Activated naive CD8-positive, alpha-beta T cell (primary cell): ENCODE measurements around the gene MOCS3.

Experiments
- H3K27ac Mint-ChIP-seq: one replicate; pipeline ENCODE4 v1.8.0; 2021; ENCODE audit warnings: mixed read lengths
- H3K27me3 Mint-ChIP-seq: one replicate; pipeline ENCODE4 v1.8.0; 2021; ENCODE audit warnings: mixed read lengths
- H3K36me3 Mint-ChIP-seq: one replicate; pipeline ENCODE4 v1.8.0; 2021; ENCODE audit warnings: mixed read lengths
- H3K4me1 Mint-ChIP-seq: one replicate; pipeline ENCODE4 v1.8.0; 2021; ENCODE audit warnings: low read depth, mixed read lengths
- H3K4me3 Mint-ChIP-seq: one replicate; pipeline ENCODE4 v1.8.0; 2021; ENCODE audit warnings: mild to moderate bottlenecking, mixed read lengths
- H3K9me3 Mint-ChIP-seq: one replicate; pipeline ENCODE4 v1.8.0; 2021; ENCODE audit warnings: low read depth, mixed read lengths

MOCS3 gene

DNA sequence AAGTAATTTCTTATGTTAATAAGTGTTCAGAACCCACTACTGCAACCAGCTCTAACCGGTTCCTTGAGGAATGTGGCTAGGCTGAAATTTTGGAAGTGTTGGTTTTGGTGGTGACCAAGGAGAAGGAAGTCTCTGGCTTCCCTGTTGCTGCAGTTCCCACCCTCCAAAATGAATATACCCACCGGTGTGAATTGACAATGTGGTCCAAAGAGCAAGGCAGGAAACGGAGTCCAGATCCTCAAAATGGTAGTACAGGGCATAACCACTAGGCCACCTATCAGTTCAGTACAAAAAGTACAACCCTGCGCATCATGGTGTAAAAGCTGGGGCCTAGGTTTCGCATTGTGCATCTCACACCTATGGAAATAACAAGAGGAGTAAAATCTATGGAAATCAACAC, 30.1 kb upstream of the MOCS3 start:
- Mint-ChIP-seq H3K9me3 (no peaks in the 10 kb centered on the region), H3K27ac (peak overlapping the region; percentile 46), H3K4me1 (peaks cover 72% of the 10 kb centered on the region), H3K27me3 (no peaks in the 10 kb centered on the region), H3K36me3 (peaks cover 15% of the 10 kb centered on the region), H3K4me3 (peak overlapping the region; percentile 90)

DNA sequence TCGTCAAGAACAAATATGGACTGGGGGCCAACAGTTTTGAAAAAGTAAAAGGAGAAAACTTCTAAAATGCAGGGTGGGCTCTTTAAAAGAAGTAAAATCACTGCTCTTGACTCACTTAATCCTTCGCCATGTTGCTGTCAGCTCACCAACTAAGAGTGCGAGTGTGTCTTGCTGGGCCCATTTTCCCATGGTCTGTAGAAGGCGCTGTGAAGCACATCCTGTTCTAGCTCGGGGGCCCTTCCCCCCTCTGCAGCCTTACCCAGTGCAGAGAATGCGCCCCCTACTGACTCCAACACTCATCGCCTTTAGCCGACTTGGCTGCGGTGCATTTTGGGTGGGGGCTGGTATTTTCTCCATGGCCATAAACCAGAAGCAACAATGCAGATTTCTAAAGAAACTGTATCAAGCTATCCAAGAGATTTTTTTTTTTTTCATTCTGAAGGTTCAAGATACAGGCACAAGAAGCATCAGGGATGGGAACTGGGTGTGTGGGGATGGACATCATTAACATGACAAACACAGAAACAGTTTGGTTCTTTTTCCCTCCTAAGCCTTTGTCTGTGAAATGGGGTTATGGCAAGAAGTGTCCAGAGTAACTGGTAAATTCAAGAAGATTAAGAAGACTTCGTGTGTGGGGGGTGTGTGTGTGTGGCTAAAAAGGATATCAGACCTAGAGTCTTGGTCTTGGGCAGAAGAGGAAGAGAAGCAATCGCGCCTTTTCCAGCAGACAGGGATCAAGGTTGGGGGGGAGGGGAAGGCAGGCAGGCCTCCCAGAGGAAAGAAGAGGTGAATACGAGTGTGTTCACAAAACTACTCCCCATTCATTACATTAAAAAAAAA, 29.1 kb upstream of the MOCS3 start:
- peaks cover 15% of the 10 kb centered on the region for H3K36me3 Mint-ChIP-seq
- H3K27me3 Mint-ChIP-seq = no peaks in the 10 kb centered on the region
- H3K4me3 Mint-ChIP-seq = peak overlapping the region; percentile 90
- H3K4me1 Mint-ChIP-seq = peaks cover 62% of the 10 kb centered on the region
- peak overlapping the region; percentile 92 for H3K27ac Mint-ChIP-seq
- H3K9me3 Mint-ChIP-seq = no peaks in the 10 kb centered on the region

DNA sequence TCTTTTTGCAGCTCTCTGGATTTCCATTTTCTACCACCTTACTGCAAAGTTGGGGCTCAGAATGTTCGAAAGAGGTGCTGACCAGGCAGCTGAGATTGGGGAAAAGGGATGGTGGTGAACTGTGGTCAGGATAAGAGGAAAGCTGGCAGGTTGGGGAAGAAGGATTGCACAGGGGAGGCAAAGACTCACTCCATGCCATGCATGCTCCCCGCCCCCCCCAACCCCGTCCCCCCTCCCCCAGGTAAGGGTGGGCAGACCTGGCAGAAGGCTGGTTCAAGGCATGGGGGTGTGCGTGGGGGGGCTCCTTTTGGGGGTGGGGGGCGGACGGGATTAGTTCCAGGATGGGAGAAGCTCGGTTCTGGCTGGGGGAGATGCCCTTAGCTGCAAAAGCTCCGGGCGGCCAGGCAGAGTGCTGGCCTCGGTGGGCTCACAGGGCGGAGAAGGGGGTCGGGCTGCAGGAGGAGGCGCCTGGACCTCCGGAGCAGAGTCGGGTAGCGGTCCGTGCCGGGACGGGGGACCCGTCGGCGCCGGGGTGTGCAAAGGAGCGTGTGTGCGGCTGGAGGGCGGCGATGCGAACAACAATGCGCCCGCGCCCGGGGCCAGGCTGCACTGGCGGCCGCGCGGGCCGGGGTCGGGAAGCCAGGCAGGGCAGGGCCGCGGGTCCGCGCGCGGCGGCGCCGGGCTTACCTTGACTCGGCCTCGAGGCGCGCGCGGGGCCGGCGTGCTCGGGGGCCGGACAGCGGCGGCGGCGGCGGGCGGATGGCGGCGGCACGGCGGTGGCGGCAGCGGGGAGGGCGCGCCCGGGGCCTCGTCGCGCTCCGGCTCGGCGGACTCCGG, 28.3 kb upstream of the MOCS3 start:
- no peaks in the 10 kb centered on the region for H3K27me3 Mint-ChIP-seq
- H3K27ac Mint-ChIP-seq = peak overlapping the region; percentile 92
- H3K4me3 Mint-ChIP-seq = peak overlapping the region; percentile 90
- no peaks in the 10 kb centered on the region for H3K9me3 Mint-ChIP-seq
- H3K4me1 Mint-ChIP-seq = peaks cover 54% of the 10 kb centered on the region
- peaks cover 12% of the 10 kb centered on the region for H3K36me3 Mint-ChIP-seq

DNA sequence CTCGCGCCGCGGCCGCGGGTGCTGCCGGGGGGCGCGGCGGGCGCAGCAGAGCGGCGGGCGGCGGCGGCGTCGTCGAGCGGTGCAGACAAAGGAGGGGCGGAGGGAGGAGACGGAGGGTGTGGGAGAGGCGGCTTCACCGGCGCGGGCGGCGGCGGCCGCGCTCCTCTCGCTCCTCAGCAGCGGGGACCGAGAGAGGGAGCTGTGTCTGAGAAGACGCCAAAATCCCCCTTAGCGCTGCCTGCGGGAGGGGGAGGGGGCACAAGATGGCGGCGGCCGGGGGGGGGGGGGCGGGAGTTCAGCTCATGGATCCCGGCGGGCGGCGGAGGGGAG, 27.7 kb upstream of the MOCS3 start:
- Mint-ChIP-seq H3K4me3 (peak overlapping the region; percentile 78), H3K4me1 (peaks cover 48% of the 10 kb centered on the region), H3K36me3 (peaks cover 12% of the 10 kb centered on the region), H3K9me3 (no peaks in the 10 kb centered on the region), H3K27me3 (no peaks in the 10 kb centered on the region), H3K27ac (peak overlapping the region; percentile 86)

DNA sequence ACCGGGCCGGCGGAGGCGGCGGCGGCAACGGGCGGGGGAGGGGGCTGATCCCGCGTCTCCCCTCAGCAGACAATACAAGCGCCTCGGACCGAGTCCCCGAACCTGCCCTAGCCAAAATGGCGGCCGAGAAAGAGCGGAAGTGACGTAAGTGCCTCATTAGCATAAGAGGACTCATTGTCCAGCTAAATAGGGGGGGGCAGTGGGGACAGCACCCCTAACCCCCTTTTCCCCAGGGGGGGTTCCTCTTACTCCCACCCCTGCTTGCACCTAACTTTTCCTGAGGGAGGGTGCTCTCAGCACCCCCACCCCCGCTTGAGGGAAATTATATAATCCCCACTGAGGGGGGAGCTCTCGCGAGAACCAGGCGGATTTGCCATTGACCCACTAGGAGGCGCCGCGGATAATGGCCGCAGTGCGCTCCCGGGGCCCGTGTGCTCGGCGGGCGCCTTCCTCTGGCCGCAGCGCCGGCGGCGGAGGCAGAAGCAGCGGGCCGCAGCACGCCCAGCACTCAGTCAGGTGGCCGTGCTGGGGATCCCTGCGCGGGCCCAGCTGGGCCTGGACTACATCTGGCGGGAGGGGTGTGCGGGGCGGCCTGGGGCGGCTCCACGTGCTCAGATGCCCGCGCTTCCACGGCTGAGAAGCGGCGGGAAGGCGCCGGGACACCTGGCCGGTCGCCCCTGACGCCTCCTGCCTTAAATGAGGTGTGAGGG, 27.2 kb upstream of the MOCS3 start, which contains the start of gene ADNP:
Gene ADNP, minus strand, starts transcription at position 132 of the 710 bp plus-strand sequence. CDS start 27,441 bp downstream, outside the sequence.
- peak within 1 kb of the TSS; percentile 88 for H3K4me3 Mint-ChIP-seq

DNA sequence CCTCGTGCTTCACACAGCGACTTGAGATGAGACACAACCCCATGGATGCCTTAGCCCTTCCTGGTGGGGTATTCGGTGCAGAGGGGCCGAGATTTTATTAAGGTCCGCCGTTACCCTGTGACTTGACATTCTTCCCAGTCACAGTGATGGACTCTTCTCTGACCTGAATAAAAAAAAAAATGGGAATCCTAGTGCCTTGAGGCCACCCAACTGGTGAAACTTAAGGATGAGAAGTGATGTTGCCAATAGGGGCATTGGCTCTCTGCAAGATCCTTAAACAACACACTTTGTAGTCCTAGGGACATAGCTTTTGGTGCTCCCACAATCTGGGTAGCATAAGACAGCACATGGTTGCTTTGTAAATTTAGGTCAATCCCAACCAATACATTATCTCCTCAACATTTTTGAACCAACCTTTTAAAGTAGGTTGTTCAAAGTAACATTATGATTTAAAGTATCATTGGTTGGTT, 26.6 kb upstream of the MOCS3 start:
- H3K4me3 Mint-ChIP-seq = peak overlapping the region; percentile 88
- no peaks in the 10 kb centered on the region for H3K27me3 Mint-ChIP-seq
- peaks cover 40% of the 10 kb centered on the region for H3K4me1 Mint-ChIP-seq
- H3K36me3 Mint-ChIP-seq = peaks cover 12% of the 10 kb centered on the region
- H3K27ac Mint-ChIP-seq = peak overlapping the region; percentile 95
- H3K9me3 Mint-ChIP-seq = no peaks in the 10 kb centered on the region

More for the DNA sequence above, 27.2 kb upstream of the MOCS3 start, which contains the start of gene ADNP:
- Mint-ChIP-seq H3K4me1 (peaks cover 44% of the 10 kb centered on the region), H3K9me3 (no peaks in the 10 kb centered on the region), H3K27me3 (no peaks in the 10 kb centered on the region), H3K36me3 (peaks cover 12% of the 10 kb centered on the region), H3K27ac (peak within 1 kb of the TSS; percentile 97)

DNA sequence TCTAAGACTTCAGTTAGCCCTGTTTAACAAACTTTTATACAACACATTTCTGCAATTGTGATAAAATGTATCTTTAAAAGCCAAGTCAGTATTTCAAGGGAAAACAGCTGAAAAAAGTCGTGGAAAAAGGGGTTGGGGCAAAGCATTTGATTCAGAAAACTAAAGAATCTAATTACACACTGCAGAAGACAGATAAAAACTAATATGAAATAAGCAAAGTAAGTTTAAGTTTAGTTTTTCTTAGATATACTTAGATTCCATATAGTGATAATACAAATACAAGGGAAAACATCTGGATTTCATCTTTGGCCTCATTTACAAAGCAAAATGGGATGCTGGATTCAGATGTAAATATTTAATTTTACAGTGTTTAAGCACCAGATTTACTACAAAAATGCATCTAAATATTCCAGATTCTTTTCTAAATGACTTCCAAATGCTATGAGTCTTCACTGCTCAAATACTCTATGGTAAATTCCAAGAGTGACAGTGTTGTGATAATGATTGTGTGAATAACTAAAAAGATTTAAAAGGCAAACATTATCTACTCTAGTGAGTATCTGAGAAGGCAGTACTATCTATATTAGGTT, 25.8 kb upstream of the MOCS3 start:
- H3K4me1 Mint-ChIP-seq = peaks cover 32% of the 10 kb centered on the region
- H3K27me3 Mint-ChIP-seq = no peaks in the 10 kb centered on the region
- H3K9me3 Mint-ChIP-seq = no peaks in the 10 kb centered on the region
- H3K27ac Mint-ChIP-seq = peak overlapping the region; percentile 95
- H3K4me3 Mint-ChIP-seq = peak overlapping the region; percentile 88
- H3K36me3 Mint-ChIP-seq = peaks cover 12% of the 10 kb centered on the region

DNA sequence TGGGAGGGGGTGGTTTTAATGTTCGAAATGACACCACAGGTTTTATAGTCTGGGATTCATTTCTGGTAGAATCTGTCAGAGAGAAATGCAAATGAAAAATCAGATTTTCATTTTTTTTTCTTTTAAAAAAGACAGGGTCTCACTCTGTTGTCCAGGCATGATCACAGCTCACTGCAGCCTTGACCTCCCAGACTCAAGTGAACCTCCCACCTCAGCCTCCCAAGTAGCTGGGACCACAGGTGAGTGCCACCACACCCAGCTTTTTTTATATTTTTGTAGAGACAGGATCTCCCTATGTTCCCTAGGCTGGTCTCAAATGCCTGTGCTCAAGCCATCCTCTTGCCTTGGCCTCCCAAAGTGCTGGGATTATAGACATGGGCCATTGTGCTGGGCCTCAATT, 25.0 kb upstream of the MOCS3 start:
- no peak overlapping the region for H3K4me3 Mint-ChIP-seq
- H3K27ac Mint-ChIP-seq = no peak overlapping the region
- peaks cover 7% of the 10 kb centered on the region for H3K36me3 Mint-ChIP-seq
- H3K9me3 Mint-ChIP-seq = no peaks in the 10 kb centered on the region
- peaks cover 24% of the 10 kb centered on the region for H3K4me1 Mint-ChIP-seq
- no peaks in the 10 kb centered on the region for H3K27me3 Mint-ChIP-seq

DNA sequence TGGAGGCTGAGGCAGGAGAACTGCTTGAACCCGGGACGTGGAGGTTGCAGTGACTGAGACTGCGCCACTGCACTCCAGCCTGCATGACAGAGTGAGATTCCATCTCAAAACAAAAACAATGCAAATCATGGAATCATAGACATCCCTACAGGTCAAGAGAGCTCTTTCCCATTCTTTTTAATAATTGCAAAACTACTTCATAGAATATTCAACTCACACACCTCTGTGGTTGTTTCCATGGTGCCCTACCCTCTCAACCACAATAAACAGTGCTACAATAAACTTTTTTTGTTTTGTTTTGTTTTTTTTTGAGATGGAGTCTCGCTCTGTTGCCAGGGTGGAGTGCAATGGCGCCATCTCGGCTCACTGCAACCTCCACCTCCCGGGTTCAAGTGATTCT, 15.5 kb upstream of the MOCS3 start:
- Mint-ChIP-seq H3K36me3 (peaks cover 8% of the 10 kb centered on the region), H3K4me1 (peaks cover 3% of the 10 kb centered on the region), H3K9me3 (no peaks in the 10 kb centered on the region), H3K27ac (no peak overlapping the region), H3K27me3 (no peaks in the 10 kb centered on the region), H3K4me3 (no peak overlapping the region)

DNA sequence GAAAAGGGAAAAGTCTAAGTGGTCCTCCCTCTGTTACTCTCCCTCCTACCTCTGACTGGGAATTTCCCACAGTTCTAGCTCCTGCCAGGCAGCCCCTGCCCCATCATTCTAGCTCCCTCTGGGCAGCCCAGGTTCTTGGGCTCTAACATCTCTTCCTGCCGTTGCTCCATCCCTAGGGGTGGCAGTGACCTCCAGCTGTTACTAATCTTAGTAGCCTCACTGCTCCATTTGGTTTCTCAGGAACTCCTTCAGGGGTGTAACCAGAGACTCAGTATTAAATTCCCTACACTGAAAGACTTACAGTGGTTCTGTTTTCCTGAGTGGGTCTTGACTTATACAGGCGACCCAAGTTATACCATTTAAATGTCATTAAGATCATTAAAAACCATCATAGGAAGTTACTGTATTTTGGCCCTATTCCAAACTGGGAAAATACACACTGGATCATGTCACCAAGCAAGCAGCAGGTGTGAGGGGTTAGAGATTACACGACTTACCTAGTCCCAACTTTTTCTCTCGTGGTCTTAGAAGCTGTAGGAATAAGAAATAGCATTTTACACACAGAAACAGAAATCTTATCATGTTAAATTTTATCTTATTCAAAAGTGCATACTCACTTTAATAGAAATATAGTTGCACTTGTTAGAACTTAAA, 10.4 kb upstream of the MOCS3 start:
- peaks cover 6% of the 10 kb centered on the region for H3K36me3 Mint-ChIP-seq
- no peaks in the 10 kb centered on the region for H3K27me3 Mint-ChIP-seq
- peak overlapping the region; percentile 61 for H3K27ac Mint-ChIP-seq
- H3K4me1 Mint-ChIP-seq = peaks cover 12% of the 10 kb centered on the region
- H3K9me3 Mint-ChIP-seq = no peaks in the 10 kb centered on the region
- no peak overlapping the region for H3K4me3 Mint-ChIP-seq

DNA sequence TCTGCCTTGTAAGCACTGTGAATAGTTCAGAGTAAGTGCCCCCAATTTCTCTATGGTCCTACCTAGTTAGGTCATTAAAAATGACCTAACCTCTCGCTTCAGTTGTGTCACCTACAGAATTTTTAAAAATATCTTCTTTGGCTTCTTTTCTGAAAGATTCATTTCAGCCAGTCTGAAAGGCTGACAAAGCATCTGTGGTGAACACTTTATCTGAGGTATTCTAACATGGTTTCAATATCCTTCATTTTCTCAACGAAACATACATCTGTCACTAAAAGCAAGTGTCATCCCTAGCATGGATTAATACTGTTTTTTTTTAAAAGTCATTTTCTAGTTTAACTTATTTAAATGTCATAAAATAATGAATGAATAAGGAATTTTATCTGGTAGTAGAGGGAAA, 5.4 kb upstream of the MOCS3 start:
- H3K36me3 Mint-ChIP-seq = peaks cover 6% of the 10 kb centered on the region
- H3K27ac Mint-ChIP-seq = no peak overlapping the region

DNA sequence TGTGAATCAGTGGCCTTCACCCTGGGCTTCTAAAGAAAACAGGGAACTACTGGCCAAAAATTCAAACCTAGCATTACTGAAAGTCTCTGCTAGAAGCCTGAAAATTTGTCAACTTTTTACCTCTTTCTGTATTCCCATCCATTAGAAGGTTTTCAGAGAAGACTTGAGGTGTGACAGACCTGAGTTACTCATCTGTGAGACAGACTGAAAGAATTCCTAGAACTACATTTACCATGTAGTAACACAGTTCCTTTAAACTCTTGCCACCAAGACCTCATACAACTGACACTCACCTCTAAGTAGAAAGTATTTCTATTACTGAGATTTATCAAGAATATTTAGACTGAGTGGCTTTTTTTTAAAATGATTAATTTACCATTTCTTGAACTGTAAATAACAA, 4.8 kb upstream of the MOCS3 start:
- no peak overlapping the region for H3K4me3 Mint-ChIP-seq
- H3K36me3 Mint-ChIP-seq = peaks cover 6% of the 10 kb centered on the region
- H3K9me3 Mint-ChIP-seq = no peaks in the 10 kb centered on the region
- H3K27me3 Mint-ChIP-seq = no peaks in the 10 kb centered on the region
- peaks cover 48% of the 10 kb centered on the region for H3K4me1 Mint-ChIP-seq
- no peak overlapping the region for H3K27ac Mint-ChIP-seq

More for the DNA sequence above, 5.4 kb upstream of the MOCS3 start:
- H3K4me1 Mint-ChIP-seq = peaks cover 41% of the 10 kb centered on the region
- no peaks in the 10 kb centered on the region for H3K27me3 Mint-ChIP-seq
- H3K9me3 Mint-ChIP-seq = no peaks in the 10 kb centered on the region
- no peak overlapping the region for H3K4me3 Mint-ChIP-seq

DNA sequence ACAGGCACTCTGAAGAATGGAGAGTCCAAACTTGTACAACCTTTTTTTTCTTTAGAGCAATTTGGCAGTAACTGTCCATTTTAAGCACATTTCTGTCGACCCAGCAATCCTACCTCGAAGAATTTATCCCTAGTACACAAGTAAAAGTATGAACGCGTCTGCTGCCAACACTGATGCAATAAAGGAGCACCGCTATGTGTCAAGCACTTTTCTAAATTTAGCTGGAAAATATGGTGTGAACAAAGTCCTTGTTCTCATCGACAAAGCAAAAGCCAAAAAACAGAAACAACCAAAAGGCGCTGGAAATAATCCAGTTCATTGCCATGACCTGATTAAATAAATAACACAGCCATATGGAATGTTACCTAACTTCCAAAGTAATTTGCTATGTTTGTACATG, 1.3 kb upstream of the MOCS3 start:
- Mint-ChIP-seq H3K4me1 (peaks cover 74% of the 10 kb centered on the region), H3K4me3 (peak overlapping the region; percentile 99), H3K9me3 (no peaks in the 10 kb centered on the region), H3K27ac (peak overlapping the region; percentile 100), H3K27me3 (no peaks in the 10 kb centered on the region), H3K36me3 (peaks cover 11% of the 10 kb centered on the region)
